ENCODE results near the gene ASB13.

ASB13 gene

DNA sequence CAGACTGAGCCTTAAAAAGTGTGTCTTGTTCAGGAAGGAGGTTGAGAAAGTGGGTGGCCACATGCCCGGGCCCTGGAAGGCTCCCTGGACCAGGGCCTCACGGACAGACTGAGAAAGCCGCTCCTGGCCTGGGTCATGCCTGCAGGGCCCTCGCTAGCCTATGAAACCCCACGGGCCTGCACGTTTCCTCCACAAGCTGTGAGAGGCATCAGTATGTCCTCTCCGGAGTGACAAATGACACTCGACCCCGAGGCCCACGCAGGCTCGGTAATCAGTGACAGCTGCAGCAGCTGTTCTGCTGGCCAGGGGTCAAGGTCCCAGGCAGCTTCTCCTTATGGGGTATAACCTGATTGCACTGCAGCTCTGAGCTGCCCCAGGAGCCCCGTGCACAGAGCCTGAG lies 47.6 kb downstream of the ASB13 start:
- DNase-seq (ENCODE audit: low read depth): no peak
- TF ChIP-seq, protein P1, sequence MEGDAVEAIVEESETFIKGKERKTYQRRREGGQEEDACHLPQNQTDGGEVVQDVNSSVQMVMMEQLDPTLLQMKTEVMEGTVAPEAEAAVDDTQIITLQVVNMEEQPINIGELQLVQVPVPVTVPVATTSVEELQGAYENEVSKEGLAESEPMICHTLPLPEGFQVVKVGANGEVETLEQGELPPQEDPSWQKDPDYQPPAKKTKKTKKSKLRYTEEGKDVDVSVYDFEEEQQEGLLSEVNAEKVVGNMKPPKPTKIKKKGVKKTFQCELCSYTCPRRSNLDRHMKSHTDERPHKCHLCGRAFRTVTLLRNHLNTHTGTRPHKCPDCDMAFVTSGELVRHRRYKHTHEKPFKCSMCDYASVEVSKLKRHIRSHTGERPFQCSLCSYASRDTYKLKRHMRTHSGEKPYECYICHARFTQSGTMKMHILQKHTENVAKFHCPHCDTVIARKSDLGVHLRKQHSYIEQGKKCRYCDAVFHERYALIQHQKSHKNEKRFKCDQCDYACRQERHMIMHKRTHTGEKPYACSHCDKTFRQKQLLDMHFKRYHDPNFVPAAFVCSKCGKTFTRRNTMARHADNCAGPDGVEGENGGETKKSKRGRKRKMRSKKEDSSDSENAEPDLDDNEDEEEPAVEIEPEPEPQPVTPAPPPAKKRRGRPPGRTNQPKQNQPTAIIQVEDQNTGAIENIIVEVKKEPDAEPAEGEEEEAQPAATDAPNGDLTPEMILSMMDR (conservative IDR thresholded peaks at IDR 0.05; ENCODE audit: low read depth, low read length): no peak
- no peak overlapping the region for H3K4me3 ChIP-seq (ENCODE audit: low read length)

DNA sequence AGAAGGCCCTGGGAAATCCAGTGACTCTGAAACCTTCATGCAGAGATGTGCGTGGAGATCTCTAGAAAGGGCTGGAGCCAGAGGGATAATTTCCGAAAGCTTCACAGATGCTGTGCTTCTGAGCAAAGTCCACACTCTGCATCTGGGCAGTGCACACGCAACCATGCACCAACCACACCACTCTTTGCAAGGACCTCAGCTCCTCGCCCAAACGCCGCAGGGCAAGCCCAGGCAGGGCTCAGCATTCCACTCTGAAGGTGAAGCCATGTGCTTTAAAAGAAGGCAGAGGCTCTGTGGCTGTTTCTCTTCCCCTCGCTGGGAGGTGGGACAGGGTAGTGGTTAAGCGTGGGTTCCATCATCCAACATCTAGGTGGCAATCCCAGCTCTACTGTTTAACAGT lies 48.4 kb downstream of the ASB13 start:
- no peak for DNase-seq (ENCODE audit: low read depth)
- H3K4me3 ChIP-seq (ENCODE audit: low read length): no peak overlapping the region

DNA sequence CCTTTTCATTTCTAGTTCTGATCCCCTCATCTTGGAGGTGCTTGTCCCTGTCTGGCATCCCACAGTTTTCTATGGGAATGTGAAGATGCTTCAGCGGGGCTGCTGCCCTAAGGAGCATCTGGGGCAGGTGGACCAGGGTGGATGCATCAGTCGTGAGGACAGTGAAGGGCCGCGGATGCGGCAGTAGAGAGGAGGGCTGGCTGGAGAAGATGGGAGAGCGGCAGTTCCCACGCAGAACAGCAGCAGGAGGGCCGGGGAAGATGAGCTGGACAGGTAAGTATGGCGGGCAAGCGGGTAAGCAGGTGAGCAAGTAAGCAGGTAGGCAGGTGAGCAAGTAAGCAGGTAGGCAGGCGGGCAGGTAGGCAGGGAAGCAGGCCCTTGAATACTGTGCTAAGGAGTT lies 48.9 kb downstream of the ASB13 start:
- H3K4me3 ChIP-seq (ENCODE audit: low read length): no peak overlapping the region
- TF ChIP-seq, protein P1 (conservative IDR thresholded peaks at IDR 0.05; ENCODE audit: low read depth, low read length): no peak
- no peak for DNase-seq (ENCODE audit: low read depth)

More for the DNA sequence above, 48.4 kb downstream of the ASB13 start:
- TF ChIP-seq, protein P1 (conservative IDR thresholded peaks at IDR 0.05; ENCODE audit: low read depth, low read length): no peak

DNA sequence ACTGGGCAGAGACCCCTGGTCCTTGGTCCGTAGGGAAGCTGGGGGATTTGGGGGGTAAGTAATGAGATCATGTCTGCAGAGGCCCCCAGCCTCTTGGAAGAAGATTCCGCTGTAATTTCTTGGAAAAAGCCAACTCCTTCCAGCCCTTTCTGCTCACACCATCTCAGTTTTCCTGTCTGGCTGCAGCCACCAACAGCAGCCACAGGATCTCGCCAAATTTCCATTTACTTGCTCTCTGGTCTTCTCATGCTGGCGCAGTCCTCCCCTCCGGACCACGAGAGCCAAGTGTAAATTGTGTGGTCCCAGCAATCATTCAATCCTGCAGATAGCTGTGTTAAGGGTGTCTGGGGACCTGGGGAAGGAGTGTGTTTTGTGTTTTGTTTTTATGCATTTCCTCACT lies 49.6 kb downstream of the ASB13 start:
- H3K4me3 ChIP-seq (ENCODE audit: low read length): no peak overlapping the region
- DNase-seq (ENCODE audit: low read depth): no peak
- TF ChIP-seq, protein P1 (conservative IDR thresholded peaks at IDR 0.05; ENCODE audit: low read depth, low read length): no peak

DNA sequence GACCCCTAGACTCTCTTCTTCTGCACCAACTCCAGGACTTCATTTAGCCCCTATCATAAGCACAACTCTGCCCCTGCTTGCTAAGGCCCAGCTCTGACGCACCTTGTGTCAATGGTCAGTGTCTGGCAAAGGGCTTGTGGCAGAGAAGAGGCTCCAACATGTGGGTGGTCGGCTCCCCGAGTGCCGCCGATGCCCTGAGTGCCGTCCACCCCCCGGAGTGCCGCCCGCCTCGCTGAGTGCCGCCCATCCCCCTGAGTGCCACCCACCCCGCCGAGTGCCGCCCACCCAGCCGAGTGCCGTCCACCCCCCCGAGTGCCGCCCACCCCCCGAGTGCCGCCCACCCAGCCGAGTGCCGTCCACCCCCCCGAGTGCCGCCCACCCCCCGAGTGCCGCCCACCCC lies 50.3 kb downstream of the ASB13 start:
- no peak overlapping the region for H3K4me3 ChIP-seq (ENCODE audit: low read length)
- TF ChIP-seq, protein P1 (conservative IDR thresholded peaks at IDR 0.05; ENCODE audit: low read depth, low read length): no peak
- no peak for DNase-seq (ENCODE audit: low read depth)

DNA sequence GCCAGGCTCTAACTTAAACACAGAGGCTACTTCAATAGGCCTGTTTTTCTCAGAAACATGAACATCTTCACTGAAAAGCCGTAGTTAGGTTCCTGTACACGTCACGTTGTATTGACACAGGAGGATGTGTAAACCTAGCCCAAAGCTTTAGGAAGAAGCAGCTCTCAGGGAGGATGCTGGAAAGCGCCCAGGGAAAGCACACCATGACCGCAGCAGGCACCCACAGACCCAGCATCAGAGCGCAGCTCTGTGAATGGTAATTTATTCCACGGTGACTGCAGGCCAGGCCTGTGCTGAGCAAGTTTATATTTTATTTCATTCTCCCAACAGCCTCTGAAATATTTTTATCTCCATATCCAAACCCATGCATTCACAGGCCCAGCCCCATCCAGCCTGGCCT lies 51.1 kb downstream of the ASB13 start:
- TF ChIP-seq, protein P1 (conservative IDR thresholded peaks at IDR 0.05; ENCODE audit: low read depth, low read length): no peak
- no peak for DNase-seq (ENCODE audit: low read depth)
- no peak overlapping the region for H3K4me3 ChIP-seq (ENCODE audit: low read length)

DNA sequence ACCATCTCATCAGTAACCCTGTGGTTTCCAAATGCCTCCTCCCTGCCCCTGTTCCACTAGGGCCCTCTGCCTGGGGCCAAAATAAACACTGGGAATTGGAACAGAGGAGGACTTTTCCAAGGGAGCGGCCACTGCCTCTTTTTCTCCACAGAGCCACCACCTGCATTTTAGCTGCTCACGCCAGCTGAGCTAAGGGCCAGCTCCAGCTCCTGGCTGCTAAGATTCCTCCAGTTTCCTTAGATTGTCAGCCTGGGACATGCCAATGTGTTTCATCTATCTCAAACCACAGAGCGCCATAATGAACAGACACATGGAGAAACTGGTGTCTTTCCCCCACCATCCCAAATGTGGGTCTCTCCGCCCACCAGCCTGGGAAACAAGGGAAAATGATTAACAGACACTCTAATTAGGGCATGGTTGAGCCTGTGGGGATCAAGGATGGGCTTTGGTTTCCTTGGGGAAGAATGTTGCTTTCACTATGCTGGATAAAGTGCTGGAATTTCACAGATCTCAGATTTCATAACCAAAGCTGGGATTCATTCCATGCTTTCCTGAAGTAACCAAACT lies 52.2 kb downstream of the ASB13 start:
- DNase-seq (ENCODE audit: low read depth): no peak
- no peak overlapping the region for H3K4me3 ChIP-seq (ENCODE audit: low read length)
- TF ChIP-seq, protein P1 (conservative IDR thresholded peaks at IDR 0.05; ENCODE audit: low read depth, low read length): no peak

Data from retinal pigment epithelial cell (primary cell).